A549 (cell line): ENCODE results near the gene ZNF385A. TPM values are rescaled to one million over a fixed set of nuclear protein-coding genes. Genes with fewer than 3 reads are reported as not detected.

Source experiments
- ATAC-seq, 2 experiments: fragments of 200-7000 bp in 1 of 2; fragments of >200 bp in 1 of 2; cut with Nextera tagmentation in 1 of 2; cut with Tn5 transposase in 1 of 2; 3 replicates each; pipeline versions ENCODE4 v1.8.0 to v1.9.1; 2018 to 2020; ENCODE audit warnings: mild to moderate bottlenecking in 1 of 2, moderate library complexity in 1 of 2
- CTCF ChIA-PET: fragments of 300-600 bp; sonication (Branson Sonifier 250); formaldehyde crosslinking; extraction: SDS; loops from one replicate; lab custom pipeline; 2021; ENCODE audit warnings: antibody characterized with exemption, inconsistent platforms; lab: Yijun Ruan, JAX
- POLR2A ChIA-PET: fragments of 350-600 bp; formaldehyde crosslinking; extraction: SDS; loops from one replicate; lab custom pipeline; 2021; ENCODE audit warnings: antibody characterized with exemption, inconsistent platforms; lab: Yijun Ruan, JAX
- DNase-seq, 2 experiments: peaks; one replicate each; pipeline versions ENCODE4 v3.0.0 to v3.0.0-alpha.2; 2011 to 2016; ENCODE audit warnings: low read depth in 1 of 2, low spot score in 1 of 2
- FAIRE-seq: peaks from 2 replicates; lab custom pipeline; 2011; peaks lifted over from hg19 to GRCh38; lab: Jason Lieb, UNC
- H3K27ac ChIP-seq, 2 experiments: fragments of >200 bp; sonication (Bioruptor Twin); formaldehyde crosslinking; 3 replicates each; pipeline ENCODE4 v1.5.1; 2016 to 2017
- H3K4me1 ChIP-seq: fragments of >200 bp; sonication (Bioruptor Twin); formaldehyde crosslinking; 3 replicates; pipeline ENCODE4 v1.6.1; 2016
- H3K4me2 ChIP-seq: fragments of >200 bp; sonication (Bioruptor Twin); formaldehyde crosslinking; 3 replicates; pipeline ENCODE4 v1.6.1; 2016
- H3K4me3 ChIP-seq: fragments of >200 bp; sonication (Bioruptor Twin); formaldehyde crosslinking; 3 replicates; pipeline ENCODE4 v1.5.1; 2016
- H3K9me3 ChIP-seq: fragments of >200 bp; sonication (Bioruptor Twin); formaldehyde crosslinking; 3 replicates; pipeline ENCODE4 v1.6.1; 2016
- ATOH8 ChIP-seq: fragments of 250-450 bp; sonication (Bioruptor Pico); IDR thresholded peaks from 2 replicates; pipeline ENCODE4 v1.5.0; 2020; ENCODE audit warnings: low read depth, mild to moderate bottlenecking, moderate library complexity
- BCL3 ChIP-seq: fragments of >200 bp; sonication (Bioruptor Twin); formaldehyde crosslinking; IDR thresholded peaks from 3 replicates; pipeline ENCODE4 v1.6.1; 2016
- CHD2 ChIP-seq: fragments of 150-350 bp; IDR thresholded peaks from 2 replicates; pipeline ENCODE4 v1.6.1; 2014; ENCODE audit warnings: low read length; ENCODE audit not compliant: partially characterized antibody
- CHD4 ChIP-seq: fragments of 200-600 bp; sonication (generic); IDR thresholded peaks from 2 replicates; pipeline ENCODE4 v1.6.1; 2016; ENCODE audit warnings: antibody characterized with exemption, mild to moderate bottlenecking, borderline replicate concordance
- CTCF ChIP-seq: fragments of >200 bp; sonication (Bioruptor Twin); formaldehyde crosslinking; IDR thresholded peaks from 3 replicates; pipeline ENCODE4 v1.5.1; 2016
- E2F6 ChIP-seq: IDR thresholded peaks from 2 replicates; pipeline ENCODE4 v1.6.1; 2012; ENCODE audit warnings: low read depth, borderline replicate concordance
- EHF ChIP-seq: fragments of 250-450 bp; sonication (Bioruptor Pico); IDR thresholded peaks from 2 replicates; pipeline ENCODE4 v1.5.0; 2020; ENCODE audit warnings: mild to moderate bottlenecking
- EHMT2 ChIP-seq: fragments of 200-600 bp; sonication (generic); IDR thresholded peaks from 2 replicates; pipeline ENCODE4 v1.6.1; 2016; ENCODE audit warnings: antibody characterized with exemption, low read depth, mild to moderate bottlenecking, moderate library complexity
- FOSB ChIP-seq: fragments of 250-450 bp; sonication (Bioruptor Pico); IDR thresholded peaks from 2 replicates; pipeline ENCODE4 v1.5.0; 2020; ENCODE audit warnings: mild to moderate bottlenecking, moderate library complexity
- GATA3 ChIP-seq: IDR thresholded peaks from 2 replicates; pipeline ENCODE4 v1.6.1; 2012; ENCODE audit warnings: borderline replicate concordance
- HOXA7 ChIP-seq: fragments of 250-450 bp; sonication (Bioruptor Pico); IDR thresholded peaks from 2 replicates; pipeline ENCODE4 v1.5.0; 2020; ENCODE audit warnings: mild to moderate bottlenecking, moderate library complexity
- HOXB5 ChIP-seq: fragments of 250-450 bp; sonication (Bioruptor Pico); IDR thresholded peaks from 2 replicates; pipeline ENCODE4 v1.5.0; 2020; ENCODE audit warnings: mild to moderate bottlenecking, moderate library complexity
- KDM5A ChIP-seq: fragments of 200-600 bp; sonication (generic); IDR thresholded peaks from 2 replicates; pipeline ENCODE4 v1.6.1; 2016; ENCODE audit warnings: antibody characterized with exemption, mild to moderate bottlenecking
- MAFK ChIP-seq: fragments of 450-650 bp; IDR thresholded peaks from 2 replicates; pipeline ENCODE4 v1.6.1; 2014; ENCODE audit not compliant: partially characterized antibody
- MAX ChIP-seq: IDR thresholded peaks from 2 replicates; pipeline ENCODE4 v1.6.1; 2012
- MAZ ChIP-seq: fragments of 150-350 bp; IDR thresholded peaks from 2 replicates; pipeline ENCODE4 v1.6.1; 2014; ENCODE audit warnings: antibody characterized with exemption, low read depth, low read length, borderline replicate concordance
- MYC ChIP-seq: IDR thresholded peaks from 2 replicates; pipeline ENCODE4 v1.6.1; 2012; ENCODE audit warnings: mild to moderate bottlenecking, inconsistent platforms, low read length, improper control_type of control experiment, borderline replicate concordance
- POLR2A ChIP-seq: IDR thresholded peaks from 2 replicates; pipeline ENCODE4 v1.6.1; 2012; ENCODE audit warnings: mild to moderate bottlenecking, low read length
- RAD21 ChIP-seq, 2 experiments: fragments of >200 bp in 1 of 2; sonication (Bioruptor Twin) in 1 of 2; formaldehyde crosslinking in 1 of 2; IDR thresholded peaks in 1 of 2; conservative IDR thresholded peaks in 1 of 2; 2 replicates in 1 of 2; 3 replicates in 1 of 2; pipeline ENCODE4 v1.6.1; 2012 to 2018; ENCODE audit warnings: inconsistent platforms in 1 of 2
- RARB ChIP-seq: fragments of 250-450 bp; sonication (Bioruptor Pico); IDR thresholded peaks from 2 replicates; pipeline ENCODE4 v1.8.0; 2021; ENCODE audit warnings: mild to moderate bottlenecking, moderate library complexity
- REST ChIP-seq: fragments of 200-600 bp; sonication (generic); IDR thresholded peaks from 2 replicates; pipeline ENCODE4 v1.6.1; 2016; ENCODE audit warnings: antibody characterized with exemption, mild to moderate bottlenecking, moderate library complexity
- RNF2 ChIP-seq: fragments of 200-600 bp; sonication (generic); IDR thresholded peaks from 2 replicates; pipeline ENCODE4 v1.6.1; 2016; ENCODE audit warnings: low read depth, mild to moderate bottlenecking, antibody characterized with exemption, moderate library complexity, borderline replicate concordance
- SMC3 ChIP-seq: fragments of >200 bp; sonication (Bioruptor Twin); formaldehyde crosslinking; IDR thresholded peaks from 3 replicates; pipeline ENCODE4 v1.6.1; 2018; ENCODE audit warnings: inconsistent platforms
- ZNF302 ChIP-seq: fragments of 250-450 bp; sonication (Bioruptor Pico); IDR thresholded peaks from 2 replicates; pipeline ENCODE4 v1.9.0; 2021; ENCODE audit warnings: inconsistent platforms, mild to moderate bottlenecking, moderate library complexity
- WGBS: methylation state at CpG from one replicate; pipeline ENCODE4 v1.1.6; 2017; ENCODE audit errors: missing lambda C conversion rate; 5-methylcytosine and 5-hydroxymethylcytosine counted together
- polyA plus RNA-seq, 4 experiments: library from polyadenylated mRNA; depleted of rRNA in 3 of 4; stranded (reverse); fragments of >200 nt; fragmentation: RNase III in 1 of 4; extraction: RNeasy Plus Mini Kit Qiagen cat#74134 plus additional on column Dnase treatment in 1 of 4; gene quantifications; 2 replicates in 3 of 4; 3 replicates in 1 of 4; pipeline ENCODE4 v1.2.3, GENCODE V29; 2011 to 2017

The ZNF385A gene
- polyA plus RNA-seq, 2 of the 4 experiments (the other 2 are of a cell fraction) = 1.8 to 14.9 TPM

- ATAC-seq (no peak), DNase-seq (no peak), FAIRE-seq (no peak)
- TF ChIP-seq HOXB5 (no peak), MAZ (no peak), FOSB (no peak), GATA3 (no peak), HOXA7 (no peak), POLR2A (no peak), RARB (CRISPR knock-in tag) (no peak), EHMT2 (no peak), ZNF302 (CRISPR knock-in tag) (no peak), KDM5A (no peak), CHD4 (no peak), BCL3 (no peak), EHF (CRISPR knock-in tag) (no peak), ATOH8 (no peak)
- WGBS = 73% methylated on average over 5 of the region's 5 CpGs
- POLR2A ChIA-PET = no interaction called here
- CTCF ChIA-PET = interaction anchor here (1.0 to 3.5 kb wide), 41 partner anchors 8 to 366 kb away, joined by 3 to 146 read pairs (median 5); partner anchors contain the start of genes COPZ1 and ZNF385A
- Histone ChIP-seq H3K4me3 (no peak overlapping the region), H3K4me1 (peaks cover 69% of the 10 kb centered on the region), H3K4me2 (peak overlapping the region; percentile 52), H3K9me3 (no peaks in the 10 kb centered on the region), H3K27ac (peak overlapping the region; percentile 37 to 68; a peak in 5 of 6 replicates)
Observed at GRCh38 chr12:54371328-54372112, 13.0 kb downstream of the ZNF385A start.

- DNase-seq (peak; percentile 90 to 92), FAIRE-seq (no peak), ATAC-seq (peak; percentile 77 to 89)
- Histone ChIP-seq H3K4me2 (peak overlapping the region; percentile 93), H3K9me3 (no peaks in the 10 kb centered on the region), H3K4me3 (peak overlapping the region; percentile 47), H3K4me1 (peaks cover 65% of the 10 kb centered on the region), H3K27ac (peak overlapping the region; percentile 50 to 88)
- WGBS = 13% methylated on average over 25 of the region's 44 CpGs
- TF ChIP-seq FOSB (no peak), MAX (peak; percentile 90), MAFK (no peak), KDM5A (no peak), RNF2 (no peak), E2F6 (peak; percentile 83; the same call in 1 of the 2 replicates), MYC (peak; percentile 70; the same call in 1 of the 2 replicates), CTCF (peak; percentile 81), CHD4 (no peak), REST (no peak), CHD2 (no peak), RAD21 (conservative IDR thresholded peaks at IDR 0.05 in 1 of 2, IDR thresholded peaks at IDR 0.05 in 1 of 2) (peak; percentile 56 to 71), SMC3 (peak; percentile 84), MAZ (0 out of 2 replicates have a peak, but pooled peaks have one; percentile 54), RARB (CRISPR knock-in tag) (no peak)
- ChIA-PET POLR2A (interaction anchor here (0.7 to 1.1 kb wide), 3 partner anchors 9 to 11 kb away, joined by 3 to 10 read pairs (median 3); no protein-coding TSS in a partner anchor), CTCF (interaction anchor here (0.7 to 3.5 kb wide), 43 partner anchors 9 to 365 kb away, joined by 3 to 146 read pairs (median 5); partner anchors contain the start of gene COPZ1)
Observed at GRCh38 chr12:54370171-54370730, 14.3 kb downstream of the ZNF385A start.
